SU-DHL-6 (cell line): ENCODE data around the gene ATP4B.

Source experiments
- CTCF ChIP-seq: fragments of 200-600 bp; sonication (generic); IDR thresholded peaks from one replicate; pipeline ENCODE4 v1.5.1; 2017; ENCODE audit warnings: antibody characterized with exemption, mild to moderate bottlenecking, low read length, moderate library complexity; ENCODE audit not compliant: insufficient read depth, poor library complexity, severe bottlenecking
- EZH2phosphoT487 ChIP-seq: fragments of 200-600 bp; sonication (generic), shearing (Covaris generic); conservative IDR thresholded peaks from 2 replicates; pipeline ENCODE4 v1.6.1; 2018; ENCODE audit warnings: mild to moderate bottlenecking, antibody characterized with exemption, low read length, moderate library complexity, mixed read lengths

GRCh38 chr13:113622791-113623490, 35.1 kb downstream of the ATP4B start:
- TF ChIP-seq CTCF (no peak), EZH2phosphoT487 (no peak)
